Measurements from ENCODE around the gene PRUNE2. TPM values are rescaled to one million over a fixed set of nuclear protein-coding genes. Genes with fewer than 3 reads are reported as not detected.

Gene PRUNE2
- total and polyA plus RNA-seq, 9 of the 15 experiments (the other 6 are each of a cell fraction or from before 2014, with no cell fraction given): 0.05 to 0.45 (median 0.18) TPM; not detected in 1

- TF ChIP-seq, protein P1, sequence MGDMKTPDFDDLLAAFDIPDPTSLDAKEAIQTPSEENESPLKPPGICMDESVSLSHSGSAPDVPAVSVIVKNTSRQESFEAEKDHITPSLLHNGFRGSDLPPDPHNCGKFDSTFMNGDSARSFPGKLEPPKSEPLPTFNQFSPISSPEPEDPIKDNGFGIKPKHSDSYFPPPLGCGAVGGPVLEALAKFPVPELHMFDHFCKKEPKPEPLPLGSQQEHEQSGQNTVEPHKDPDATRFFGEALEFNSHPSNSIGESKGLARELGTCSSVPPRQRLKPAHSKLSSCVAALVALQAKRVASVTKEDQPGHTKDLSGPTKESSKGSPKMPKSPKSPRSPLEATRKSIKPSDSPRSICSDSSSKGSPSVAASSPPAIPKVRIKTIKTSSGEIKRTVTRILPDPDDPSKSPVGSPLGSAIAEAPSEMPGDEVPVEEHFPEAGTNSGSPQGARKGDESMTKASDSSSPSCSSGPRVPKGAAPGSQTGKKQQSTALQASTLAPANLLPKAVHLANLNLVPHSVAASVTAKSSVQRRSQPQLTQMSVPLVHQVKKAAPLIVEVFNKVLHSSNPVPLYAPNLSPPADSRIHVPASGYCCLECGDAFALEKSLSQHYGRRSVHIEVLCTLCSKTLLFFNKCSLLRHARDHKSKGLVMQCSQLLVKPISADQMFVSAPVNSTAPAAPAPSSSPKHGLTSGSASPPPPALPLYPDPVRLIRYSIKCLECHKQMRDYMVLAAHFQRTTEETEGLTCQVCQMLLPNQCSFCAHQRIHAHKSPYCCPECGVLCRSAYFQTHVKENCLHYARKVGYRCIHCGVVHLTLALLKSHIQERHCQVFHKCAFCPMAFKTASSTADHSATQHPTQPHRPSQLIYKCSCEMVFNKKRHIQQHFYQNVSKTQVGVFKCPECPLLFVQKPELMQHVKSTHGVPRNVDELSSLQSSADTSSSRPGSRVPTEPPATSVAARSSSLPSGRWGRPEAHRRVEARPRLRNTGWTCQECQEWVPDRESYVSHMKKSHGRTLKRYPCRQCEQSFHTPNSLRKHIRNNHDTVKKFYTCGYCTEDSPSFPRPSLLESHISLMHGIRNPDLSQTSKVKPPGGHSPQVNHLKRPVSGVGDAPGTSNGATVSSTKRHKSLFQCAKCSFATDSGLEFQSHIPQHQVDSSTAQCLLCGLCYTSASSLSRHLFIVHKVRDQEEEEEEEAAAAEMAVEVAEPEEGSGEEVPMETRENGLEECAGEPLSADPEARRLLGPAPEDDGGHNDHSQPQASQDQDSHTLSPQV (IDR thresholded peaks at IDR 0.05): no peak
- TF ChIP-seq TFE3 (CRISPR knock-in tag; IDR thresholded peaks at IDR 0.05) (no peak), U2AF1 (optimal IDR thresholded peaks at IDR 0.05; ENCODE audit: low read depth, low read length) (no peak), STAT6 (CRISPR knock-in tag; IDR thresholded peaks at IDR 0.05) (no peak), FOXJ3 (CRISPR knock-in tag; IDR thresholded peaks at IDR 0.05) (no peak), MNT (conservative IDR thresholded peaks at IDR 0.05) (no peak), RFX7 (CRISPR knock-in tag; IDR thresholded peaks at IDR 0.05) (no peak), ZBTB7A (IDR thresholded peaks at IDR 0.05; ENCODE audit: borderline replicate concordance, control insufficient read depth, low read depth, low read length) (no peak), ATF2 (CRISPR knock-in tag; IDR thresholded peaks at IDR 0.05) (no peak)
These were observed 173.5 kb downstream of the PRUNE2 start (continued) for GRCh38 chr9:76732341-76732958.

Measured in K562 (cell line).